Measurements from ENCODE around the gene ANO8. TPM values are rescaled to one million over a fixed set of nuclear protein-coding genes. Genes with fewer than 3 reads are reported as not detected.

ANO8 gene
- total and polyA plus RNA-seq, 8 donors = 9.8 to 21.0 (median 12.2) TPM

DNA sequence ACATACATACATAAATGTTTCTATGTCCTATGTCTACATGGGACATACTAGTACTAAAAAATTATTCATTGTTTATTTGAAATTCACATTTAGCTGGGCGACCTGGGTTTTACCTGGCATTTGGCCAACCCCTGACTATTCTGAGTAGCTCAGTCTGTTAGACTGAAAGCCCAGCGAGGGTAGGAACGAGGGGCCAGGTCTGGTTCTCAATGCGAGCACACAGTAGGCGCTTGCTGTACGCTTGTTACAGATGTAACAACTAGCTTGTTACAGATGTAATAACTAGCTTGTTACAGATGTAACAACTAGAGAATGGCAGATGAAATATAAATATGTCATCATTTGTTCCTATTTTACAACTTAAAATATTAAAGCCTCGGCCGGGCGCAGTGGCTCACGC is 920 bp upstream of the ANO8 start:
- Histone ChIP-seq H3K27me3 (peaks cover 0 to 7% of the 10 kb centered on the region in 2 donors), H3K9me3 (peaks cover 0 to 2% of the 10 kb centered on the region in 2 donors), H3K4me3 (peak overlapping the region in 1 of 2 donors; percentile 74), H3K4me1 (peaks cover 12 to 51% of the 10 kb centered on the region in 2 donors), H3K36me3 (peaks cover 0 to 6% of the 10 kb centered on the region in 2 donors), H3K27ac (no peak overlapping the region)
- TF ChIP-seq, protein P1, sequence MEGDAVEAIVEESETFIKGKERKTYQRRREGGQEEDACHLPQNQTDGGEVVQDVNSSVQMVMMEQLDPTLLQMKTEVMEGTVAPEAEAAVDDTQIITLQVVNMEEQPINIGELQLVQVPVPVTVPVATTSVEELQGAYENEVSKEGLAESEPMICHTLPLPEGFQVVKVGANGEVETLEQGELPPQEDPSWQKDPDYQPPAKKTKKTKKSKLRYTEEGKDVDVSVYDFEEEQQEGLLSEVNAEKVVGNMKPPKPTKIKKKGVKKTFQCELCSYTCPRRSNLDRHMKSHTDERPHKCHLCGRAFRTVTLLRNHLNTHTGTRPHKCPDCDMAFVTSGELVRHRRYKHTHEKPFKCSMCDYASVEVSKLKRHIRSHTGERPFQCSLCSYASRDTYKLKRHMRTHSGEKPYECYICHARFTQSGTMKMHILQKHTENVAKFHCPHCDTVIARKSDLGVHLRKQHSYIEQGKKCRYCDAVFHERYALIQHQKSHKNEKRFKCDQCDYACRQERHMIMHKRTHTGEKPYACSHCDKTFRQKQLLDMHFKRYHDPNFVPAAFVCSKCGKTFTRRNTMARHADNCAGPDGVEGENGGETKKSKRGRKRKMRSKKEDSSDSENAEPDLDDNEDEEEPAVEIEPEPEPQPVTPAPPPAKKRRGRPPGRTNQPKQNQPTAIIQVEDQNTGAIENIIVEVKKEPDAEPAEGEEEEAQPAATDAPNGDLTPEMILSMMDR (IDR thresholded peaks at IDR 0.05) = no peak
- intact Hi-C loops (cut with DNase I) = no loop called here
- DNase-seq (no peak), ATAC-seq (no peak)

DNA sequence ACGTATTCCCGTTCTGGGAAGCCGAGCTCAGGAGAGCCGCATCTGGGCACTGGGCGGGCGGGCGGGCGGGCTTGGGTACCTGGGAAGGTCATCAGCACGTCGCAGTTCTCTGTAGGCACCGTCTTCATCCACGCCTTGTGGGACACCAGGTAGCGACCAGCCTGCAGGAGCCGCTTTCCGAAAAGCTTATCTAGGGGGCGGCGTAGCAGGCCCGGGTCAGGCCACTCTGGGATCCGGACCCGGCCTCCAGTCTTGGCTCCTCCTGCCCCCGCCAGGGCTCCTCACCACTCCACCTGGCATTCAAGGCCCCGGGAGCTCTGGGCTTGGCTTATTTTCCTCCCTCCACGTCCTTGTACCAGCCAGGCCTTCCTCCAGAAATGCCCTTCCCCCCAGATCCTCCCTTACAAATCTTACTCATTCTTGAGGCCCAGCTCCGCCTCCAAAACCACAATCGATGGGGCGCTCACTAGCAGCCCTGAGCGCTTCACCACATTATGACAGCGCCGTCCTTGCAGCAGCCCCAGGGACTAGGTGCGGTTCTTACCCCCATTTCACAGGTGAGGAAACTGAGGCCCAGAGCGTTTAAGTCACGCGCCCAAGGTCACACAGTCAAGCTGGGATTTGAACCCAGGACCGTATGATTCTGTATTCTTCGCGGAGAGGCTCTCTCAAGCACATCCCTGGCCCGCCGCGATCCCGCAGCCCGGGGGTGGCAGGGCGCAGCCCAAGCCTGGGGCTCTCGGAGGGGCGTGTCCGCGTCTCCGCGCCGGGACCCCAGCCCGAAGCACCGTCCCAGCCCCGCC is 843 bp downstream of the ANO8 start:
- peak overlapping the region; percentile 74 to 78 for H3K4me3 ChIP-seq
- ATAC-seq (no peak), DNase-seq (no peak)
- peaks cover 0 to 9% of the 10 kb centered on the region in 2 donors for H3K36me3 ChIP-seq
- intact Hi-C loops (cut with DNase I) = no loop called here
- TF ChIP-seq, protein P1 (IDR thresholded peaks at IDR 0.05) = no peak
- H3K9me3 ChIP-seq = peaks cover 0 to 2% of the 10 kb centered on the region in 2 donors
- H3K4me1 ChIP-seq = peaks cover 12 to 57% of the 10 kb centered on the region in 2 donors
- H3K27me3 ChIP-seq = peaks cover 0 to 25% of the 10 kb centered on the region in 2 donors
- H3K27ac ChIP-seq = peak overlapping the region; percentile 45 to 70

DNA sequence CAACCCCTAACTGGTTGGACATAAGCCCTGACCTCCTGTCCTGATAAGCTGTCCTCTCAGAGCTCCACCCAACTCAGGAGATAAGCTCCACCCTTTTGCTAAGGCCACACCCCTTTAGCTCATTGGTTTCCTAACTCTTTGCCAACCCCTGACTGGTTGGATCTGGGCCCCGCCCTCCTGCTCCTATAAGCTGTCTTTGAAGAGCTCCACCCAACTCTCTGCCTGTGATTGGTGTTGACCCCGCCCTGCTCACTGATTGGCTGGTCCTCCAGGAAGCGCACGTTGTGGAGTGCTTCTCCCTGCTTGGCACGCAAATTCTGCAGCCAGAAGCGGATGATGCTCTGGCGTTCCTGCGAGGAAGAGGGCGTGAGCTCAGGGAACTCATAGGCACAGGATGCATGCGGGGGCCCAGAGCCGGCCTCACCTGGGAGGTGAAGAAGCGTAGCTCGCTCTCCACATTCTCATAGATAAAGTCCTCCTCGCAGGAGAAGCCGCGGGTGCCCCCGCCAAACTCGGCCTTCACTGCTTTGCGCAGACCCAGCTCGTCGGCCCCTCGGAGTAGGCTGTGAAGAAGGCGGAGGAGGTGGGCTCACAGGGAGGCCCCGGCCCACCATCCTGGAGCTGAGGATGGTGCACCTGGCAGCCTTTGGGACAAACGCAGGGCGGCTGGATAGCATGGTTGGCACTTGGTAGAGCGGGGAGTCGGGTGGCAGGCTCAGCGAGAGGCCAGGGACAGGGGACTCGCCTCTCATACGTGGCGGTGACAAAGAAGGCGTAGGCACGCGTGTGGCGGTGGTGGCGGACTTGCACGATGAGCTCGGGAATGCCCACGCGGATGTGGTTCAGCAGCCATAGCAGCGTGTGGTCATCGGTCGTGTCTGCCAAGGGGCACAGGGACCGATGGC is 1.7 kb downstream of the ANO8 start:
- Histone ChIP-seq H3K4me1 (peaks cover 8 to 57% of the 10 kb centered on the region in 2 donors), H3K27me3 (peaks cover 0 to 34% of the 10 kb centered on the region in 2 donors), H3K36me3 (peaks cover 0 to 9% of the 10 kb centered on the region in 2 donors), H3K9me3 (peaks cover 0 to 2% of the 10 kb centered on the region in 2 donors), H3K27ac (no peak overlapping the region), H3K4me3 (peak overlapping the region in 1 of 2 donors; percentile 74)
- intact Hi-C loops (cut with DNase I) = no loop called here
- no peak for DNase-seq
- ATAC-seq = no peak
- TF ChIP-seq, protein P1 (IDR thresholded peaks at IDR 0.05) = no peak

DNA sequence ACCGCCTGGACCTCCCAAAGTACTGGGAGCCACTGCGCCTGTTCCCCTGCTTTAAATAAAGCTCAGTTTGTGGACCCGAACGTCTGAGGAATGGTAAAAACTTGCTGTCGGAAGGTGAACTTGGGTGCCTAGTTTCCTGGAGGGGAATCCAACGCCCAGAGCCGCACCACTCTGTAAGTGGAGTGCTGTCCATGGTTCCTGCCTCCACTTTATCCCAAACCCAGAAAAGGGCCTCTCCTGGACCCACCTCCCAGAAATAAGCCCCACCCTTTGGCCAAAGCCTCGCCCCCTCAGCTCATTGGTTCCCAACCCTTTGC is 2.3 kb downstream of the ANO8 start:
- H3K9me3 ChIP-seq = peaks cover 0 to 2% of the 10 kb centered on the region in 2 donors
- intact Hi-C loops (cut with DNase I) = no loop called here
- ATAC-seq (no peak), DNase-seq (no peak)
- no peak overlapping the region for H3K4me3 ChIP-seq
- H3K4me1 ChIP-seq = peaks cover 6 to 58% of the 10 kb centered on the region in 2 donors
- H3K27ac ChIP-seq = no peak overlapping the region
- peaks cover 0 to 35% of the 10 kb centered on the region in 2 donors for H3K27me3 ChIP-seq
- H3K36me3 ChIP-seq = peaks cover 0 to 9% of the 10 kb centered on the region in 2 donors
- TF ChIP-seq, protein P1 (IDR thresholded peaks at IDR 0.05) = no peak
